Measurements from ENCODE around the gene KCTD4.
A peak's percentile ranks its signal among the peaks of the same experiment; 100 is the strongest.

Gene KCTD4

GRCh38 chr13:45199711-45200110, 1.1 kb downstream of the KCTD4 start:
- Mint-ChIP-seq H3K27me3 (ENCODE audit: low read depth) (no peaks in the 10 kb centered on the region), H3K36me3 (ENCODE audit: low read depth) (peaks cover 24% of the 10 kb centered on the region), H3K9me3 (no peaks in the 10 kb centered on the region), H3K27ac (no peak overlapping the region), H3K4me1 (no peaks in the 10 kb centered on the region), H3K4me3 (no peak overlapping the region)
- no peak for TF ChIP-seq CTCF (IDR thresholded peaks at IDR 0.05; ENCODE audit: unreplicated experiment in 3 of 3)

- H3K36me3 Mint-ChIP-seq (ENCODE audit: low read depth) = peaks cover 24% of the 10 kb centered on the region
- no peaks in the 10 kb centered on the region for H3K27me3 Mint-ChIP-seq (ENCODE audit: low read depth)
- no peaks in the 10 kb centered on the region for H3K4me1 Mint-ChIP-seq
- H3K9me3 Mint-ChIP-seq = no peaks in the 10 kb centered on the region
- H3K4me3 Mint-ChIP-seq = no peak overlapping the region
- no peak for TF ChIP-seq CTCF (IDR thresholded peaks at IDR 0.05; ENCODE audit: unreplicated experiment in 3 of 3)
- no peak overlapping the region for H3K27ac Mint-ChIP-seq
Measured at GRCh38 chr13:45198924-45199323, 1.9 kb downstream of the KCTD4 start.

- no peak for TF ChIP-seq CTCF (IDR thresholded peaks at IDR 0.05; ENCODE audit: unreplicated experiment in 3 of 3)
- no peak overlapping the region for H3K4me3 Mint-ChIP-seq
- no peaks in the 10 kb centered on the region for H3K9me3 Mint-ChIP-seq
- H3K27me3 Mint-ChIP-seq (ENCODE audit: low read depth) = no peaks in the 10 kb centered on the region
- no peak overlapping the region for H3K27ac Mint-ChIP-seq
- H3K36me3 Mint-ChIP-seq (ENCODE audit: low read depth) = peaks cover 21% of the 10 kb centered on the region
- H3K4me1 Mint-ChIP-seq = no peaks in the 10 kb centered on the region
Measured at GRCh38 chr13:45198041-45198440, 2.8 kb downstream of the KCTD4 start.

- Mint-ChIP-seq H3K4me1 (no peaks in the 10 kb centered on the region), H3K9me3 (no peaks in the 10 kb centered on the region), H3K27ac (peak overlapping the region in 1 of 3 experiments; percentile 9), H3K4me3 (no peak overlapping the region), H3K36me3 (ENCODE audit: low read depth) (peaks cover 12% of the 10 kb centered on the region), H3K27me3 (ENCODE audit: low read depth) (no peaks in the 10 kb centered on the region)
- no peak for TF ChIP-seq CTCF (IDR thresholded peaks at IDR 0.05; ENCODE audit: unreplicated experiment in 3 of 3)
Measured at GRCh38 chr13:45196622-45197021, 4.2 kb downstream of the KCTD4 start.

GRCh38 chr13:45196096-45196495, 4.7 kb downstream of the KCTD4 start:
- H3K4me1 Mint-ChIP-seq = no peaks in the 10 kb centered on the region
- H3K27ac Mint-ChIP-seq = peak overlapping the region in 1 of 3 experiments; percentile 9
- no peak overlapping the region for H3K4me3 Mint-ChIP-seq
- H3K36me3 Mint-ChIP-seq (ENCODE audit: low read depth) = peaks cover 9% of the 10 kb centered on the region
- no peaks in the 10 kb centered on the region for H3K9me3 Mint-ChIP-seq
- no peak for TF ChIP-seq CTCF (IDR thresholded peaks at IDR 0.05; ENCODE audit: unreplicated experiment in 3 of 3)
- no peaks in the 10 kb centered on the region for H3K27me3 Mint-ChIP-seq (ENCODE audit: low read depth)

GRCh38 chr13:45195421-45195820, 5.4 kb downstream of the KCTD4 start:
- no peaks in the 10 kb centered on the region for H3K9me3 Mint-ChIP-seq
- H3K27ac Mint-ChIP-seq = peak overlapping the region; percentile 37 to 47 (median 43)
- H3K27me3 Mint-ChIP-seq (ENCODE audit: low read depth) = no peaks in the 10 kb centered on the region
- H3K36me3 Mint-ChIP-seq (ENCODE audit: low read depth) = peaks cover 9% of the 10 kb centered on the region
- H3K4me3 Mint-ChIP-seq = no peak overlapping the region
- no peaks in the 10 kb centered on the region for H3K4me1 Mint-ChIP-seq
- no peak for TF ChIP-seq CTCF (IDR thresholded peaks at IDR 0.05; ENCODE audit: unreplicated experiment in 3 of 3)
